Astrocyte of the cerebellum (primary cell): Measurements from ENCODE around the gene LRIG1.

Source experiments
- DNase-seq: peaks from one replicate; pipeline ENCODE4 v3.0.0-alpha.2; 2011; ENCODE audit warnings: low read depth
- H3K4me3 ChIP-seq: 2 replicates; pipeline ENCODE4 v1.5.1; 2011; ENCODE audit warnings: mild to moderate bottlenecking, low read depth, low read length, moderate library complexity
- CTCF ChIP-seq: IDR thresholded peaks from 2 replicates; pipeline ENCODE4 v1.5.1; 2012; ENCODE audit warnings: low read length, low read depth, moderate library complexity, mild to moderate bottlenecking; ENCODE audit errors: missing control alignments
- in situ Hi-C: cut with HindIII; loops from 2 replicates; pipeline ENCODE4 v1.10.0; 2017; ENCODE audit warnings: low sequenced_read_pairs

LRIG1 gene

DNA sequence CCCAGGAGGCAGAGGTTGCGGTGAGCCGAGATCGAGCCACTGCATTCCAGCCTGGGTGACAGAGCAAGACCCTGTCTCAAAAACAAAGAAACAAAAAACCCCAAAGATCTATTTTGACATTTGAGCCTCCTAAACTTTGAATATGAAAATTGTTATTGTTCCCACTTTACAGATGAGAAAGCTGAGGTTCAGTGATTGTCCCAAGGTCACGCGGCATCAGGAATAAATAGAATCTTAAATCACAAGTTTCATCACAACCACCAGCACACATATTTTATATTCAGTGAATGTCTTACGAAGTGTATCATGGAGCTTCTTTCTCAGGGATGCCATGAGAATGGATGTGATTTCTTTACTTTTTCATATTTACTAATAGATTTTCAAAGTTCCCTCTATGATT lies 5.3 kb upstream of the LRIG1 start:
- DNase-seq = no peak
- H3K4me3 ChIP-seq = no peak overlapping the region
- no peak for TF ChIP-seq CTCF
- in situ Hi-C loops = no loop called here

- no peak for DNase-seq
- in situ Hi-C loops = no loop called here
- H3K4me3 ChIP-seq = no peak overlapping the region
- TF ChIP-seq CTCF = no peak
These were observed 4.2 kb upstream of the LRIG1 start for GRCh38 chr3:66504850-66505641.

DNA sequence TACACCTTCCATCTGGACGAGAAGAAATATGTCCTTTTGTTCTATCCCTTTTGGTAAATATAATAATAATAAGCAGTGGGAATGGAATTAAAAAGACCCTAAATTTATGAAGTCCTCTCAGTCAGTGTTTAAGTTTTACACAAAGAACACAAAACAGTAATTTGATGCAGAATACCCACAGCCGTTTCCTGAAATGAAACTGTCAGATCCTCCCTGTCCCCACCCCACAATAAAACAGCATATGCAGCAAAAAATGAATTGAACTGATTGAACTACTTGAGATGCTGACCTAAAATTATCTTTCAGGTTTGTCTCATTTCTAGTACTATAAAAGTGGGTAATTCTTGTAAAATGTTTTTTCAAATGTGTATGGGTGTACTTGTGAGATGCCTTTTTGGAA lies 2.2 kb upstream of the LRIG1 start:
- DNase-seq = no peak
- no peak overlapping the region for H3K4me3 ChIP-seq
- in situ Hi-C loops = no loop called here
- no peak for TF ChIP-seq CTCF

DNA sequence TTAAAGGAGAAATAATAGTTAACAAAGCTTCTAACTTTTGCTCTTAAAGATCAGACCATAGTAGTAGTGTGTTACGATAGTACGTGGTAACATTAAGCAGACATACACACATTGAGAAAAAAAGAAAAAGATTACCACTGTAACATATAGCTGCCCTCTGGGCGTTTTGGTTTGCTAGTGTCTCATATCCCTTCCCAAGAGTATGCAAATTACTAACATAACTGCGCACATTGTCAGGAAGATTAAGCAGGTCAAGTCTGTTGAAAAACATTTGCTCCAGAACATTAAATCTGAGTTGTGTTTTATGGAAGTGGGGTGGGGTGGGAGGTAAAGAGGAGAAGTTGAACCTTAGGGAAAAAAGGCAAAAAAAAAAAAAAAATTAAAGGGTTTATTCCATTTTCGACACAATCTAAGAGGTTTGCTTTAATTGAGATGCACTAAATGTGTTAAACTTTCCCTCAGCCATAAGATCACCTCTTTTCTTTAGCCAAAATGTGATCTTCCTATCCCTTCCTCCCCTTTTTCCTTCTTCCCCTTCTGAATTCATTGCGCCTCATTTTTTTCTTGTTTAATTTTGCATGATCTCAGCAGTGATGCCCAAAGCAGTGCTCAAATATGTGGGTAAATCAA lies 1.5 kb upstream of the LRIG1 start:
- no peak for TF ChIP-seq CTCF
- no peak overlapping the region for H3K4me3 ChIP-seq
- in situ Hi-C loops = no loop called here
- DNase-seq = no peak

- in situ Hi-C loops = no loop called here
- no peak for DNase-seq
- H3K4me3 ChIP-seq = peak overlapping the region; percentile 45
- peak; percentile 41 for TF ChIP-seq CTCF
These were observed 842 bp upstream of the LRIG1 start for GRCh38 chr3:66501483-66502244.

DNA sequence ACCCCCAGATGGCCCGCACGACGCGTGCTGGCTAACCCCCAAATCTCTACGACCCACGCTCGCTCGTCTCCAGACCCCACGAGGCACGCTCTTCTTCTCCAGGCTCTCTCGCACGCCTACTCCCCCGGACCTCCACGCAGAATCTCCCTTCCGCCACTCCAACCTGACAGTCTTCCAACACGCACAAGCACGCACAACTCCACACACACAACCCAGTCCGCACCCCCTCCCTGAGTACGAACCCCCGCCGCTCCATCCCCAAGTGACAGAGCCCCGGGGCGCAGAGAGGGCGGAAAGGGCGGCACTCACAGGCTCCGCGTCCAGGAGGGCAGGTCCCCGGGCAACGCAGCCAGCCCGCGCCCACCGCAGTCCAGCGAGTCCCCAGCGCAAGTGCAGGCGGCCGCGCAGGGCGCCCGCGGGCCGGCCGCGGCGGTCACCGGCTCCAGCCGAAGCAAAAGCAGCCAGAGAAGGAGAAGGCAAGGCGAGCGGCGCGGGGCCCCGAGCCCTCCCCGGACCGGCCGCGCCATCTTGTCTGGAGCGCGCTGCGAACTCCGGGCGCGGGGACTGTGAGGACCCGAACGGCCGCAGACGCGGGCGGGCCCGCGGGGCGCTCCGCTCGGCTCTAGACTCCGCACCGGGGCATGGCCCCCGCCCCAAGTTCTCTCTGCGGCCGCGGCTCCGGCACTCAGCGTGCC lies 794 bp downstream of the LRIG1 start:
- in situ Hi-C loops = no loop called here
- no peak for TF ChIP-seq CTCF
- peak overlapping the region; percentile 78 for H3K4me3 ChIP-seq
- no peak for DNase-seq
